ENCODE data around the gene CEP170.
"Not testable (repeated sequence)": the region's sequence is repeated elsewhere in the genome, so short reads cannot be mapped to it uniquely, and the experiment has no call there.

GRCh38 chr1:243122876-243123409, 132.1 kb downstream of the CEP170 start:
- not testable (repeated sequence) for TF ChIP-seq CTCF, POLR2A (IDR thresholded peaks at IDR 0.05)

All from testis (tissue), 2 donors.